SK-N-MC (cell line): Measurements from ENCODE around the gene POLR3K.

Source experiments
- EZH2 ChIP-seq: fragments of 200-600 bp; sonication (generic); IDR thresholded peaks from one replicate; pipeline ENCODE4 v1.6.1; 2017; ENCODE audit warnings: antibody characterized with exemption
- POLR2AphosphoS5 ChIP-seq: IDR thresholded peaks from 2 replicates; pipeline ENCODE4 v1.6.1; 2012; ENCODE audit warnings: mild to moderate bottlenecking, low read depth, low read length, borderline replicate concordance

GRCh38 chr16:45454-45853, 8.0 kb downstream of the POLR3K start:
- TF ChIP-seq POLR2AphosphoS5 (no peak), EZH2 (no peak)
